NT2/D1 (cell line): ENCODE measurements around the gene DPP3.

ENCODE experiments used
- YY1 ChIP-seq: IDR thresholded peaks from 2 replicates; pipeline ENCODE4 v1.6.1; 2011; ENCODE audit not compliant: insufficient read length, insufficient read depth
- ZNF274 ChIP-seq: IDR thresholded peaks from 2 replicates; pipeline ENCODE4 v1.6.1; 2011; ENCODE audit warnings: mild to moderate bottlenecking, low read depth, low read length

DNA sequence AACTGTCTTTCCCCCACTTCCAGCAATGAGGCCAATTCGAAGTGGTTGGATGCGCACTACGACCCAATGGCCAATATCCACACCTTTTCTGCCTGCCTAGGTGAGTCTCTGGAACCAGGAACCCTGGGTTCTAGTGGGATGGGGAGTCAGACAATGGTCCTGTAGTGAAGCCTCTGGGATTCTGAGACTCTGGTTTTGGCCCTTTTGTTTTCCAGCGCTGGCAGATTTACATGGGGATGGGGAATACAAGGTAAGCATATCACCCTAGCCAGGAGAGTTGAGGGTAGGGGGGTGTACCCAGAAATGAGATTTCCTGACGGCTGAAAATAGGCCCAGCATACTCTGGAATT, 30.7 kb downstream of the DPP3 start:
- no peak for TF ChIP-seq YY1
- TF ChIP-seq ZNF274, result no peak
